ENCODE data around the gene PRR30.

GRCh38 chr2:27148801-27149439 lies 9.7 kb upstream of the PRR30 start, which contains the start of gene TCF23:
- no peak for TF ChIP-seq CTCF (IDR thresholded peaks at IDR 0.05; ENCODE audit: insufficient read depth, low read length)
- TF ChIP-seq POLR2AphosphoS5 (IDR thresholded peaks at IDR 0.05; ENCODE audit: low read depth), result no peak
- TF ChIP-seq REST (IDR thresholded peaks at IDR 0.05; ENCODE audit: insufficient replicate concordance, low read depth), result no peak
- TF ChIP-seq SPI1 (IDR thresholded peaks at IDR 0.05; ENCODE audit: borderline replicate concordance, low read depth), result no peak
- no peak for TF ChIP-seq GABPA (IDR thresholded peaks at IDR 0.05; ENCODE audit: low read depth)

Data from HL-60 (cell line).